Stimulated activated CD4-positive, alpha-beta T cell treated with anti-CD3 and anti-CD28 coated beads, TNF-alpha, amount 100 ng/mL, for 1 hour (primary cell): ENCODE data around the gene PLEKHA7.
"Not testable (repeated sequence)": the region's sequence is repeated elsewhere in the genome, so short reads cannot be mapped to it uniquely, and the experiment has no call there.

Source experiments
- DNase-seq, 3 donors: peaks; one replicate each; pipeline ENCODE4 v3.0.0-alpha.2; 2020; ENCODE audit warnings: low read depth in 3 of 3, low spot score in 1 of 3

Gene PLEKHA7

GRCh38 chr11:16918543-16919182 is 95.6 kb downstream of the PLEKHA7 start:
- DNase-seq, result not testable (repeated sequence)

- DNase-seq, result no peak
These were observed 96.3 kb downstream of the PLEKHA7 start for GRCh38 chr11:16917941-16918340.

GRCh38 chr11:16912692-16913111 is 101.5 kb downstream of the PLEKHA7 start:
- no peak for DNase-seq

GRCh38 chr11:16911658-16912057 is 102.6 kb downstream of the PLEKHA7 start:
- no peak for DNase-seq

- no peak for DNase-seq
These were observed 103.0 kb downstream of the PLEKHA7 start for GRCh38 chr11:16911186-16911585.

- no peak for DNase-seq
These were observed 104.7 kb downstream of the PLEKHA7 start for GRCh38 chr11:16909359-16910035.

- no peak for DNase-seq
These were observed 108.8 kb downstream of the PLEKHA7 start for GRCh38 chr11:16905375-16905774.

- not testable (repeated sequence) for DNase-seq
These were observed 109.5 kb downstream of the PLEKHA7 start for GRCh38 chr11:16904761-16905160.

- no peak for DNase-seq
These were observed 111.3 kb downstream of the PLEKHA7 start for GRCh38 chr11:16902781-16903378.

GRCh38 chr11:16902182-16902581 is 112.0 kb downstream of the PLEKHA7 start:
- DNase-seq, result no peak

GRCh38 chr11:16900491-16900890 is 113.7 kb downstream of the PLEKHA7 start:
- DNase-seq, result no peak

GRCh38 chr11:16899708-16900303 is 114.4 kb downstream of the PLEKHA7 start:
- DNase-seq, result no peak

GRCh38 chr11:16898274-16898985 is 115.8 kb downstream of the PLEKHA7 start:
- DNase-seq, result no peak

- no peak for DNase-seq
These were observed 116.6 kb downstream of the PLEKHA7 start for GRCh38 chr11:16897470-16898061.

GRCh38 chr11:16896729-16897469 is 117.3 kb downstream of the PLEKHA7 start:
- DNase-seq, result no peak

- DNase-seq, result no peak
These were observed 118.9 kb downstream of the PLEKHA7 start for GRCh38 chr11:16895306-16895705.

GRCh38 chr11:16893456-16894066 is 120.7 kb downstream of the PLEKHA7 start:
- DNase-seq, result no peak

- no peak for DNase-seq
These were observed 122.2 kb downstream of the PLEKHA7 start for GRCh38 chr11:16891964-16892363.

GRCh38 chr11:16891165-16891564 is 123.0 kb downstream of the PLEKHA7 start:
- no peak for DNase-seq

GRCh38 chr11:16890442-16890841 is 123.8 kb downstream of the PLEKHA7 start:
- no peak for DNase-seq
